Immature natural killer cell (primary cell): ENCODE measurements around the gene S1PR5. TPM values are rescaled to one million over a fixed set of nuclear protein-coding genes. Genes with fewer than 3 reads are reported as not detected.
"Not testable (repeated sequence)": the region's sequence is repeated elsewhere in the genome, so short reads cannot be mapped to it uniquely, and the experiment has no call there.

Experiments used
- DNase-seq, 3 donors: peaks; one replicate each; pipeline ENCODE4 v3.0.0; 2022; ENCODE audit warnings: mixed read lengths in 1 of 3
- H3K27ac Mint-ChIP-seq, 6 donors: one replicate each; pipeline ENCODE4 v1.8.0; 2020; ENCODE audit warnings: mixed read lengths in 6 of 6, mild to moderate bottlenecking in 5 of 6, inconsistent platforms in 4 of 6, moderate library complexity in 3 of 6
- H3K27me3 Mint-ChIP-seq, 3 donors: one replicate each; pipeline ENCODE4 v1.8.0; 2020 to 2021; ENCODE audit warnings: low read depth in 3 of 3, mild to moderate bottlenecking in 3 of 3, mixed read lengths in 3 of 3, moderate library complexity in 3 of 3, inconsistent platforms in 1 of 3
- H3K36me3 Mint-ChIP-seq, 3 donors: one replicate each; pipeline ENCODE4 v1.8.0; 2020; ENCODE audit warnings: mixed read lengths in 3 of 3, inconsistent platforms in 2 of 3, mild to moderate bottlenecking in 2 of 3
- H3K4me1 Mint-ChIP-seq, 2 donors: one replicate each; pipeline ENCODE4 v1.8.0; 2020; ENCODE audit warnings: inconsistent platforms in 2 of 2, mild to moderate bottlenecking in 2 of 2, mixed read lengths in 2 of 2, moderate library complexity in 1 of 2
- H3K4me3 Mint-ChIP-seq, 5 donors: one replicate each; pipeline ENCODE4 v1.8.0; 2020; ENCODE audit warnings: mild to moderate bottlenecking in 5 of 5, mixed read lengths in 5 of 5, inconsistent platforms in 3 of 5, moderate library complexity in 3 of 5
- H3K9me3 Mint-ChIP-seq, 6 donors: one replicate each; pipeline ENCODE4 v1.8.0; 2020; ENCODE audit warnings: mild to moderate bottlenecking in 6 of 6, mixed read lengths in 6 of 6, inconsistent platforms in 4 of 6, moderate library complexity in 3 of 6
- polyA plus RNA-seq, 3 donors: library from polyadenylated mRNA; unstranded; fragments of 300-500 nt; fragmentation: Illumina TruSeq; gene quantifications; one replicate each; pipeline ENCODE4 v1.2.3, GENCODE V29; 2021

S1PR5 gene
- polyA plus RNA-seq, 3 donors from 2014 or later: 383 to 659 (median 399) TPM

DNA sequence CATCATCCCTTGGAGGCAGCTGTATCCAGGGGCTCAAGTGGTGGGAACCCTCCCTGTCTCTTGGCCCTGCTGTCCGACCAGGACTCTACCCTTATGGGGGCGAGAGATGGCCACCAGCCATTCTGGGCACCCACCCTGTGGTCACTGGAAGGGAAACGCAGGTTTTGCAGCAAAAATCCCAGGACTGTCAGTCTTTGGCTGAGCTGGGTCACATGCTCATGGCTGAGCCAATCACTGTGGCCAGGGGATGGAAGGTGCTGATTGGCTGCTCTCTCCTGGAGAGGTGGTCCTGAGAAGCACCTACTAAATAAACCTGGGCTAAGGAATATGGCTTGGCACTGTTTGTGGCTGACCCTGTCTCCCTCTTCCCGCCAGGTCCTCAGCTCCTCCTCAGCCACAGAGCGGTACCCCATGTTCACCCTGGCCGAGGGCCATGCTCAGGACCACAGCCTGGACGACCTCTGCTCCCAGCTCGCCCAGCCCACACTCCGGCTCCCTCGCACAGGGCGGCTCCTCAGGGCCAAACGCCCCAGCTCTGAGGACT lies 35.3 kb upstream of the S1PR5 start:
- no peaks in the 10 kb centered on the region for H3K9me3 Mint-ChIP-seq

GRCh38 chr19:10551698-10552301 lies 34.6 kb upstream of the S1PR5 start:
- no peaks in the 10 kb centered on the region for H3K9me3 Mint-ChIP-seq
- peak overlapping the region; percentile 33 to 67 (median 41) for H3K4me3 Mint-ChIP-seq
- peaks cover 5 to 9% (median 8%) of the 10 kb centered on the region in 3 donors for H3K27me3 Mint-ChIP-seq
- H3K4me1 Mint-ChIP-seq: peaks cover 62 to 66% of the 10 kb centered on the region in 2 donors
- DNase-seq: peak; percentile 69 to 75 (median 74)
- peak overlapping the region; percentile 89 to 98 (median 96) for H3K27ac Mint-ChIP-seq
- H3K36me3 Mint-ChIP-seq: peaks cover 3 to 24% (median 3%) of the 10 kb centered on the region in 3 donors

More for the DNA sequence above, 35.3 kb upstream of the S1PR5 start:
- H3K4me1 Mint-ChIP-seq: peaks cover 62 to 64% of the 10 kb centered on the region in 2 donors
- peak in 1 of 3 donors; percentile 21 for DNase-seq
- peak overlapping the region; percentile 89 to 98 (median 96) for H3K27ac Mint-ChIP-seq
- H3K36me3 Mint-ChIP-seq: peaks cover 3 to 21% (median 3%) of the 10 kb centered on the region in 3 donors
- H3K4me3 Mint-ChIP-seq: peak overlapping the region; percentile 21 to 86 (median 81)
- H3K27me3 Mint-ChIP-seq: peaks cover 5 to 8% (median 8%) of the 10 kb centered on the region in 3 donors

GRCh38 chr19:10551006-10551405 lies 33.8 kb upstream of the S1PR5 start:
- peak overlapping the region; percentile 62 to 98 (median 92) for H3K27ac Mint-ChIP-seq
- peaks cover 59 to 65% of the 10 kb centered on the region in 2 donors for H3K4me1 Mint-ChIP-seq
- not testable (repeated sequence) for H3K27me3 Mint-ChIP-seq, H3K9me3 Mint-ChIP-seq, DNase-seq
- H3K4me3 Mint-ChIP-seq: peak overlapping the region in 2 of 5 donors; percentile 4 to 35
- H3K36me3 Mint-ChIP-seq: peaks cover 3 to 24% (median 3%) of the 10 kb centered on the region in 3 donors

- Mint-ChIP-seq H3K27ac (peak overlapping the region; percentile 40 to 97 (median 70)), H3K4me1 (peaks cover 52 to 58% of the 10 kb centered on the region in 2 donors), H3K27me3 (peaks cover 3 to 9% (median 8%) of the 10 kb centered on the region in 3 donors)
Observed at GRCh38 chr19:10550336-10550735, 33.1 kb upstream of the S1PR5 start.

DNA sequence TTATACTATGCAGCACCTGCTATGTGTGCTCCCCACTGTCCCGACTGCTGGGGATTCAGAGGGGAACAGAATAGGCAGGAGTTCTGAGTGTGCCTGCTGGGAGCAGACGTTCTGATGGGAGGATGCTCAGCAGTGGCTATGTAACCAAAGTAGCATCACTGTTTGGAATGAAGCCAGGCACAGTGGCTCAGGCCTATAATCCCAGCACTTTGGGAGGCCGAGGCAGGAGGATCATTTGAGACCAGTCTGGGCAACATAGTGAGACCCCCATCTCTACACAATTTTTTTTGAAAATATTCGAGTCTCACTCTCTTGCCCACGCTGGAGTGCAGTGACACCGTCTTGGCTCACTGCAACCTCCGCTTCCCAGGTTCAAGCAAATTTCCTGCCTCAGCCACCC lies 32.5 kb upstream of the S1PR5 start:
- Mint-ChIP-seq H3K27ac (peak overlapping the region in 2 of 6 donors; percentile 66 to 73), H3K27me3 (peaks cover 3 to 9% (median 8%) of the 10 kb centered on the region in 3 donors), H3K4me1 (peaks cover 52 to 58% of the 10 kb centered on the region in 2 donors), H3K4me3 (no peak overlapping the region), H3K36me3 (peaks cover 3 to 24% (median 3%) of the 10 kb centered on the region in 3 donors), H3K9me3 (no peaks in the 10 kb centered on the region)
- DNase-seq: no peak

More at GRCh38 chr19:10550336-10550735, 33.1 kb upstream of the S1PR5 start:
- no peak overlapping the region for H3K4me3 Mint-ChIP-seq
- DNase-seq: no peak
- H3K36me3 Mint-ChIP-seq: peaks cover 3 to 24% (median 3%) of the 10 kb centered on the region in 3 donors
- no peaks in the 10 kb centered on the region for H3K9me3 Mint-ChIP-seq

DNA sequence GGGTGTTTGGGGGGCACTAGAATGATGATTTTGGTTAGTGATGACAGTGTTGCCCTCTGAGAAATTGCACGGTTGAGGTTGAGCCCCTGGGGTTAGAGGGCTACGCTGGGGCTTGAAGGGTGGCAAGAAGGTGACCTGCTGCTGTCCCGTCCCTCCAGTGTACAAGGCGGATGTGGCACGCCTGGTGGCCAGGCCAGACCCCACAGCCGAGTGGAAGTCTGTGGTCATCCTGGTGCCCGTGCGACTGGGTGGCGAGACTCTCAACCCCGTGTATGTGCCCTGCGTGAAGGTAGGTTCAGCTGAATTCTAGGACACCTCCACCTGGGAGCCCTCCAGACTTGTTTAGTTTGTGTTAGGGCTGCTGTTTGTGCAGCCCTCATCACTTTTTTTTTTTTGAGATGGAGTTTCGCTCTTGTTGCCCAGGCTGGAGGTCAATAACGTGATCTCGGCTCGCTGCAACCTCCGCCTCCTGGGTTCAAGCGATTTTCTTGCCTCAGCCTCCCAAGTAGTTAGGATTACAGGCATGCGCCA lies 31.6 kb upstream of the S1PR5 start:
- Mint-ChIP-seq H3K4me1 (peaks cover 48 to 53% of the 10 kb centered on the region in 2 donors), H3K27me3 (peaks cover 2 to 13% (median 8%) of the 10 kb centered on the region in 3 donors), H3K4me3 (no peak overlapping the region), H3K36me3 (peaks cover 0 to 19% (median 0%) of the 10 kb centered on the region in 3 donors), H3K27ac (peak overlapping the region in 2 of 6 donors; percentile 23 to 49), H3K9me3 (no peaks in the 10 kb centered on the region)
- DNase-seq: no peak

GRCh38 chr19:10546817-10547216 lies 29.6 kb upstream of the S1PR5 start:
- Mint-ChIP-seq H3K36me3 (peaks cover 0 to 17% (median 0%) of the 10 kb centered on the region in 3 donors), H3K4me3 (no peak overlapping the region), H3K4me1 (peaks cover 36 to 41% of the 10 kb centered on the region in 2 donors), H3K9me3 (no peaks in the 10 kb centered on the region), H3K27ac (peak overlapping the region in 1 of 6 donors; percentile 2), H3K27me3 (peaks cover 2 to 14% (median 5%) of the 10 kb centered on the region in 3 donors)
- DNase-seq: no peak

- Mint-ChIP-seq H3K36me3 (peaks cover 0 to 6% (median 0%) of the 10 kb centered on the region in 3 donors), H3K9me3 (no peaks in the 10 kb centered on the region), H3K27me3 (peaks cover 2 to 11% (median 5%) of the 10 kb centered on the region in 3 donors), H3K4me1 (peaks cover 19 to 32% of the 10 kb centered on the region in 2 donors), H3K4me3 (peak overlapping the region; percentile 89 to 93 (median 92)), H3K27ac (peak overlapping the region; percentile 90 to 97 (median 90))
- peak in 1 of 3 donors; percentile 33 for DNase-seq
Observed at GRCh38 chr19:10544753-10545251, 27.6 kb upstream of the S1PR5 start.

DNA sequence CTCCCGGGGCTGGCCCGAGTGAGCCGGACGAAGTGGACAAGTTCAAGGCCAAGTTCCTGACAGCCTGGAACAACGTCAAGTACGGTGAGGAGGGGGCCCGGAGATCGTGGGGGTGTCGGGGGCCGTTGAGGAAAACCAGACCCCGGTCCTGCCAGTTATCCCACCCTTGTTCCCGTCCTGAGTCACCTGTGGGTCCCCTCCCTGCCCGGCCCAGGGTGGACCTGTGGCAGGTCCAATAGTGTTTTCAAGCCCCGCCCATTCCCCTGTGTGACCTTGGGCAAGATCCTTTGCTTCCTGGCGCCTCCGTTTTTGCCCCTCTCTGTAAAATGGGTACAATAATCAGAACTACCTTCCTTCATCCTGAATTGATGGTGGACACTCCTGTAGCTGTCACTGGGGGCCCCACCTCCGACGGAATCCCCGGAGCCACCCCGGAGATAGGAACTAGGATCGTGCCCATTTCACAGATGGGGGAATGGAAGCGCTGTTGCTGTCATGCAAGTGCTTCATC lies 27.1 kb upstream of the S1PR5 start:
- Mint-ChIP-seq H3K36me3 (peaks cover 0 to 6% (median 0%) of the 10 kb centered on the region in 3 donors), H3K27ac (peak overlapping the region; percentile 90 to 97 (median 90)), H3K4me1 (peaks cover 19 to 30% of the 10 kb centered on the region in 2 donors), H3K4me3 (peak overlapping the region; percentile 89 to 93 (median 92)), H3K27me3 (peaks cover 2 to 11% (median 5%) of the 10 kb centered on the region in 3 donors), H3K9me3 (no peaks in the 10 kb centered on the region)
- peak in 1 of 3 donors; percentile 33 for DNase-seq

- H3K4me1 Mint-ChIP-seq: peaks cover 24 to 37% of the 10 kb centered on the region in 2 donors
- H3K4me3 Mint-ChIP-seq: peak within 1 kb of the TSS; percentile 89 to 93 (median 92)
- peaks cover 0 to 11% (median 9%) of the 10 kb centered on the region in 3 donors for H3K27me3 Mint-ChIP-seq
- peak; percentile 76 to 82 (median 81) for DNase-seq
- peak within 1 kb of the TSS; percentile 90 to 97 (median 90) for H3K27ac Mint-ChIP-seq
- H3K36me3 Mint-ChIP-seq: peaks cover 0 to 6% (median 0%) of the 10 kb centered on the region in 3 donors
- H3K9me3 Mint-ChIP-seq: no peaks in the 10 kb centered on the region
Observed at GRCh38 chr19:10543420-10544241, 26.4 kb upstream of the S1PR5 start, which contains the start of gene ATG4D. ATG4D (plus strand) TSS chr19:10543904; CDS start chr19:10544091, 187 bp downstream.

DNA sequence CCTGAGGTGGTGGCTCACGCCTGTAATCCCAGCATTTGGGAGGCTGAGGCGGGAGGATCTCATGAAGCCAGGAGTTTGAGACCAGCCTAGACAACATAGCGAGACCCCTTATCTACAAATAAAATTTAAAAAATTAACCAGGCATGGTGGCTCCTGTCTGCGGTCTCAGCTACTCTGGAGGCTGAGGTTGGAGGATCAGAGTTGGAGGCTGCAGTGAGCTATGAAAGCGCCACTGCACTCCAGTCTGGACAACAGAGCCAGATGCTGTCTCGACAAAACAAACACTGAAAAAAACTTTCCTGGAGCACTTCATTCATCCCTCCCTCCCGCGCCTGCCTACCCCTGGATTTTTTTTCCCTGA lies 25.8 kb upstream of the S1PR5 start:
- Mint-ChIP-seq H3K9me3 (no peaks in the 10 kb centered on the region), H3K36me3 (peaks cover 0 to 3% (median 0%) of the 10 kb centered on the region in 3 donors), H3K27ac (peak overlapping the region; percentile 23 to 81 (median 79)), H3K4me3 (peak overlapping the region; percentile 77 to 85 (median 82)), H3K4me1 (peaks cover 30 to 40% of the 10 kb centered on the region in 2 donors), H3K27me3 (peaks cover 0 to 11% (median 10%) of the 10 kb centered on the region in 3 donors)
- no peak for DNase-seq

DNA sequence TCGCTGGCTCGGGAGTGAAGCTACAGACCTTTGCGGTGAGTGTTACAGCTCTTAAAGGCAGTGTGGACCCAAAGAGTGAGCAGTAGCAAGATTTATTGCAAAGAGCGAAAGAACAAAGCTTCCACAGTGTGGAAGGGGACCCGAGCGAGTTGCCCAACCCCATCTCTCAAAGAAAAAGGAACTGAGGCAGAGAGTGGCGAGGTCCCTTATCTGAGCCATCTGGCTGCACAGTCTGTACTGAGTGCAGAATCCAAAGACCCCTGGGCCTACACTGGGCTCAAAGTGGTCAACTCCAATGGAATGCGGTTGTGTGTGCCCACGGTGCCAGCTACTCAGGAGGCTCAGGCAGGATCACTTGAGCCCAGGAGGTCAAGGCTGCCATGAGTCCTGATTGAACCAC lies 21.8 kb upstream of the S1PR5 start:
- H3K27ac Mint-ChIP-seq: peak overlapping the region in 3 of 6 donors; percentile 29 to 81 (median 77)
- H3K36me3 Mint-ChIP-seq, H3K9me3 Mint-ChIP-seq, H3K27me3 Mint-ChIP-seq, DNase-seq: not testable (repeated sequence)
- H3K4me3 Mint-ChIP-seq: peak overlapping the region; percentile 56 to 84 (median 69)
- H3K4me1 Mint-ChIP-seq: peaks cover 19 to 29% of the 10 kb centered on the region in 2 donors
